Ishikawa (cell line): ENCODE measurements around the gene TTC6.

Experiments
- CEBPB ChIP-seq: IDR thresholded peaks from 2 replicates; pipeline ENCODE4 v1.6.1; 2012
- CREB1 ChIP-seq: IDR thresholded peaks from 2 replicates; pipeline ENCODE4 v1.6.1; 2012; ENCODE audit warnings: low read depth
- EGR1 ChIP-seq: IDR thresholded peaks from 2 replicates; pipeline ENCODE4 v1.6.1; 2012
- EP300 ChIP-seq: IDR thresholded peaks from 2 replicates; pipeline ENCODE4 v1.6.1; 2012; ENCODE audit warnings: borderline replicate concordance
- FOXM1 ChIP-seq: IDR thresholded peaks from 2 replicates; pipeline ENCODE4 v1.6.1; 2012; ENCODE audit warnings: low read depth, borderline replicate concordance
- MAX ChIP-seq: IDR thresholded peaks from 2 replicates; pipeline ENCODE4 v1.6.1; 2012
- NFIC ChIP-seq: IDR thresholded peaks from 2 replicates; pipeline ENCODE4 v1.6.1; 2012
- RAD21 ChIP-seq: IDR thresholded peaks from 2 replicates; pipeline ENCODE4 v1.6.1; 2012; ENCODE audit warnings: low read depth
- REST ChIP-seq: IDR thresholded peaks from 2 replicates; pipeline ENCODE4 v1.6.1; 2012; ENCODE audit warnings: low read depth, mild to moderate bottlenecking
- TAF1 ChIP-seq: IDR thresholded peaks from 2 replicates; pipeline ENCODE4 v1.6.1; 2012; ENCODE audit warnings: low read depth, mild to moderate bottlenecking
- TCF12 ChIP-seq: IDR thresholded peaks from 2 replicates; pipeline ENCODE4 v1.6.1; 2012; ENCODE audit warnings: low read depth
- TEAD4 ChIP-seq: IDR thresholded peaks from 2 replicates; pipeline ENCODE4 v1.6.1; 2012
- USF1 ChIP-seq: IDR thresholded peaks from 2 replicates; pipeline ENCODE4 v1.6.1; 2012
- YY1 ChIP-seq: IDR thresholded peaks from 2 replicates; pipeline ENCODE4 v1.6.1; 2012; ENCODE audit warnings: low read depth
- ZBTB7A ChIP-seq: IDR thresholded peaks from 2 replicates; pipeline ENCODE4 v1.6.1; 2012; ENCODE audit warnings: low read depth

TTC6 gene

GRCh38 chr14:37625597-37626595 is 30.5 kb downstream of the TTC6 start:
- no peak for TF ChIP-seq CEBPB
- no peak for TF ChIP-seq TAF1

GRCh38 chr14:37637341-37637740 is 41.9 kb downstream of the TTC6 start:
- TF ChIP-seq CREB1 (no peak), MAX (peak; percentile 19; the same call in 1 of the 2 replicates)

- TF ChIP-seq TCF12 = no peak
- TF ChIP-seq EGR1 = no peak
- no peak for TF ChIP-seq ZBTB7A
- no peak for TF ChIP-seq FOXM1
- TF ChIP-seq RAD21 = no peak
- TF ChIP-seq YY1 = no peak
- no peak for TF ChIP-seq TAF1
- TF ChIP-seq TEAD4 = no peak
- no peak for TF ChIP-seq CREB1
- TF ChIP-seq EP300 = no peak
- TF ChIP-seq USF1 = no peak
- no peak for TF ChIP-seq MAX
- TF ChIP-seq NFIC = no peak
- no peak for TF ChIP-seq CEBPB
These were observed 43.2 kb downstream of the TTC6 start for GRCh38 chr14:37638599-37638998.

GRCh38 chr14:37641117-37641516 is 45.7 kb downstream of the TTC6 start:
- TF ChIP-seq YY1 (no peak), TCF12 (no peak), NFIC (no peak), CEBPB (no peak), CREB1 (no peak), TAF1 (no peak), ZBTB7A (no peak), TEAD4 (no peak)

GRCh38 chr14:37642125-37642524 is 46.7 kb downstream of the TTC6 start:
- TF ChIP-seq MAX = no peak
- TF ChIP-seq EP300 = no peak
- no peak for TF ChIP-seq USF1
- no peak for TF ChIP-seq FOXM1
- TF ChIP-seq TEAD4 = no peak
- TF ChIP-seq YY1 = no peak
- no peak for TF ChIP-seq CREB1
- no peak for TF ChIP-seq TCF12
- TF ChIP-seq RAD21 = no peak
- no peak for TF ChIP-seq ZBTB7A
- TF ChIP-seq TAF1 = no peak
- TF ChIP-seq REST = no peak
- TF ChIP-seq CEBPB = no peak
- TF ChIP-seq EGR1 = no peak
- no peak for TF ChIP-seq NFIC

GRCh38 chr14:37643701-37644100 is 48.3 kb downstream of the TTC6 start:
- TF ChIP-seq CREB1 (no peak), CEBPB (no peak), EGR1 (no peak), EP300 (no peak), USF1 (no peak), YY1 (no peak), REST (no peak), RAD21 (no peak), TCF12 (no peak), ZBTB7A (no peak)
